NCI-H187 (cell line): ENCODE measurements around the gene RASSF1.
A peak's percentile ranks its signal among the peaks of the same experiment; 100 is the strongest.
"Not testable (repeated sequence)": the region's sequence is repeated elsewhere in the genome, so short reads cannot be mapped to it uniquely, and the experiment has no call there.

Source experiments
- DNase-seq, 2 experiments: peaks; one replicate each; lab custom pipeline; 2025; lab: John Stamatoyannopoulos, UW

RASSF1 gene

GRCh38 chr3:50323614-50324199, 16.9 kb downstream of the RASSF1 start:
- no peak for DNase-seq

GRCh38 chr3:50323092-50323600, 17.5 kb downstream of the RASSF1 start:
- DNase-seq = no peak

- DNase-seq = no peak
Measured at GRCh38 chr3:50322386-50323091, 18.1 kb downstream of the RASSF1 start, which contains the start of gene HYAL2. Gene HYAL2, minus strand, starts transcription at chr3:50322745. Its CDS starts 2,256 bp downstream, at chr3:50320489.

- no peak for DNase-seq
Measured at GRCh38 chr3:50322115-50322385, 18.6 kb downstream of the RASSF1 start.

- peak; percentile 53 to 64 for DNase-seq
Measured at GRCh38 chr3:50321336-50322114, 19.1 kb downstream of the RASSF1 start.

- DNase-seq = peak; percentile 42 to 44
Measured at GRCh38 chr3:50320853-50321335, 19.7 kb downstream of the RASSF1 start.

- no peak for DNase-seq
Measured at GRCh38 chr3:50319894-50320625, 20.6 kb downstream of the RASSF1 start.

GRCh38 chr3:50319181-50319893, 21.3 kb downstream of the RASSF1 start:
- DNase-seq = no peak

GRCh38 chr3:50318615-50319014, 22.0 kb downstream of the RASSF1 start:
- no peak for DNase-seq

GRCh38 chr3:50318163-50318562, 22.5 kb downstream of the RASSF1 start:
- no peak for DNase-seq

- DNase-seq = no peak
Measured at GRCh38 chr3:50317300-50317699, 23.3 kb downstream of the RASSF1 start.

GRCh38 chr3:50316657-50317242, 23.9 kb downstream of the RASSF1 start:
- peak in 1 of 2 experiments; percentile 11 for DNase-seq

GRCh38 chr3:50314816-50315215, 25.8 kb downstream of the RASSF1 start:
- DNase-seq = no peak

- DNase-seq = no peak
Measured at GRCh38 chr3:50314342-50314741, 26.3 kb downstream of the RASSF1 start.

- not testable (repeated sequence) for DNase-seq
Measured at GRCh38 chr3:50312041-50312440, 28.6 kb downstream of the RASSF1 start.

GRCh38 chr3:50304601-50305000, 36.0 kb downstream of the RASSF1 start:
- DNase-seq = no peak

- DNase-seq = no peak
Measured at GRCh38 chr3:50303013-50303815, 37.4 kb downstream of the RASSF1 start, which contains the start of gene HYAL1. Gene HYAL1, minus strand, starts transcription at chr3:50303574. Its CDS starts 618 bp downstream, at chr3:50302956.

GRCh38 chr3:50302095-50303012, 38.3 kb downstream of the RASSF1 start:
- DNase-seq = no peak

- DNase-seq = no peak
Measured at GRCh38 chr3:50300681-50301254, 39.9 kb downstream of the RASSF1 start.
